ENCODE results near the gene TRAM2. TPM values are rescaled to one million over a fixed set of nuclear protein-coding genes. Genes with fewer than 3 reads are reported as not detected.

Gene TRAM2
- total and polyA plus RNA-seq, 9 of the 15 experiments (the other 6 are each of a cell fraction or from before 2014, with no cell fraction given) = 2.6 to 13.3 (median 8.9) TPM

DNA sequence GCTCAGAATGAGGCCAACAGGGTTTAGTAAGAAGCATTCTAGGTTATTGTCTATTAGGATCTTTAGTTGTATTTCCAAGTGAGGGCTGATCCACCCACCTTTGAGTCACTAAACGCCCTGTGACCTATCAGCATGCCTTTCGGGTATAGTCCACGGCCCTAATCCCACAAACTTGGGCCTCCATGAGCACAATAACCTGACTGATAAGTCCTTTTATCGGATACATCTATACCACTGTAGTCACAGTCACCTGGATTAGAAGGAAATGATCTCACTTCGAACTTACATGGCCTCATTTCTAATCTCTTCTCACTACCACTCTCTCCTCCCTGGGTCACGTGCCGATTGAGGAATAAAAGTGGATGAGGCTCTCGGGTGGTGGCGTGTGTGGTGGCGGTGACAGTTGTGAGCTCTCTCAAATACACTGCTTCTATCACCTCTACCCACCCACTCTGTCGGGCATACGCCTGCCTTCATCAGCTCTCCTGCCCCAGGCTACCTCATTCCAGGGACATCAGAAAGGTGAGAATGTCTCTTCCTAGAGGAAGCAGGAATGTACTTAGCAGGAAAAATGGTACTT lies 65.2 kb downstream of the TRAM2 start (continued):
- TF ChIP-seq, protein P1, sequence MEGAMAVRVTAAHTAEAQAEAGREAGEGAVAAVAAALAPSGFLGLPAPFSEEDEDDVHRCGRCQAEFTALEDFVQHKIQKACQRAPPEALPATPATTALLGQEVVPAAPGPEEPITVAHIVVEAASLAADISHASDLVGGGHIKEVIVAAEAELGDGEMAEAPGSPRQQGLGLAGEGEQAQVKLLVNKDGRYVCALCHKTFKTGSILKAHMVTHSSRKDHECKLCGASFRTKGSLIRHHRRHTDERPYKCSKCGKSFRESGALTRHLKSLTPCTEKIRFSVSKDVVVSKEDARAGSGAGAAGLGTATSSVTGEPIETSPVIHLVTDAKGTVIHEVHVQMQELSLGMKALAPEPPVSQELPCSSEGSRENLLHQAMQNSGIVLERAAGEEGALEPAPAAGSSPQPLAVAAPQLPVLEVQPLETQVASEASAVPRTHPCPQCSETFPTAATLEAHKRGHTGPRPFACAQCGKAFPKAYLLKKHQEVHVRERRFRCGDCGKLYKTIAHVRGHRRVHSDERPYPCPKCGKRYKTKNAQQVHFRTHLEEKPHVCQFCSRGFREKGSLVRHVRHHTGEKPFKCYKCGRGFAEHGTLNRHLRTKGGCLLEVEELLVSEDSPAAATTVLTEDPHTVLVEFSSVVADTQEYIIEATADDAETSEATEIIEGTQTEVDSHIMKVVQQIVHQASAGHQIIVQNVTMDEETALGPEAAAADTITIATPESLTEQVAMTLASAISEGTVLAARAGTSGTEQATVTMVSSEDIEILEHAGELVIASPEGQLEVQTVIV (CRISPR knock-in tag; IDR thresholded peaks at IDR 0.05; ENCODE audit: borderline replicate concordance) = no peak
- TF ChIP-seq MAFK (IDR thresholded peaks at IDR 0.05; ENCODE audit: low read length) (0 out of 2 replicates have a peak, but pooled peaks have one; percentile 2), ATF6 (CRISPR knock-in tag; IDR thresholded peaks at IDR 0.05) (no peak), NR1H2 (CRISPR knock-in tag; IDR thresholded peaks at IDR 0.05) (no peak), ZNF583 (CRISPR knock-in tag; IDR thresholded peaks at IDR 0.05) (no peak), PATZ1 (CRISPR knock-in tag; IDR thresholded peaks at IDR 0.05; ENCODE audit: borderline replicate concordance) (no peak), DIDO1 (tag; IDR thresholded peaks at IDR 0.05; ENCODE audit: low read depth) (peak; percentile 42; the same call in 1 of the 2 replicates), PHTF2 (CRISPR knock-in tag; IDR thresholded peaks at IDR 0.05) (no peak), CCAR2 (IDR thresholded peaks at IDR 0.05; ENCODE audit: low read depth, low read length) (no peak), RBM39 (optimal IDR thresholded peaks at IDR 0.05; ENCODE audit: low read depth, low read length) (no peak), ZNF79 (CRISPR knock-in tag; IDR thresholded peaks at IDR 0.05; ENCODE audit: low read depth) (no peak), ZNF695 (CRISPR knock-in tag; IDR thresholded peaks at IDR 0.05) (no peak), ELF4 (CRISPR knock-in tag; IDR thresholded peaks at IDR 0.05) (no peak), FOXK2 (conservative IDR thresholded peaks at IDR 0.05 in 1 of 2, IDR thresholded peaks at IDR 0.05 in 1 of 2; ENCODE audit: low read depth in 2 of 2) (no peak)
- TF ChIP-seq, protein P2, sequence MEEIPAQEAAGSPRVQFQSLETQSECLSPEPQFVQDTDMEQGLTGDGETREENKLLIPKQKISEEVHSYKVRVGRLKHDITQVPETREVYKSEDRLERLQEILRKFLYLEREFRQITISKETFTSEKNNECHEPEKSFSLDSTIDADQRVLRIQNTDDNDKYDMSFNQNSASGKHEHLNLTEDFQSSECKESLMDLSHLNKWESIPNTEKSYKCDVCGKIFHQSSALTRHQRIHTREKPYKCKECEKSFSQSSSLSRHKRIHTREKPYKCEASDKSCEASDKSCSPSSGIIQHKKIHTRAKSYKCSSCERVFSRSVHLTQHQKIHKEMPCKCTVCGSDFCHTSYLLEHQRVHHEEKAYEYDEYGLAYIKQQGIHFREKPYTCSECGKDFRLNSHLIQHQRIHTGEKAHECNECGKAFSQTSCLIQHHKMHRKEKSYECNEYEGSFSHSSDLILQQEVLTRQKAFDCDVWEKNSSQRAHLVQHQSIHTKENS (CRISPR knock-in tag; IDR thresholded peaks at IDR 0.05) = no peak
- TF ChIP-seq, protein P3, sequence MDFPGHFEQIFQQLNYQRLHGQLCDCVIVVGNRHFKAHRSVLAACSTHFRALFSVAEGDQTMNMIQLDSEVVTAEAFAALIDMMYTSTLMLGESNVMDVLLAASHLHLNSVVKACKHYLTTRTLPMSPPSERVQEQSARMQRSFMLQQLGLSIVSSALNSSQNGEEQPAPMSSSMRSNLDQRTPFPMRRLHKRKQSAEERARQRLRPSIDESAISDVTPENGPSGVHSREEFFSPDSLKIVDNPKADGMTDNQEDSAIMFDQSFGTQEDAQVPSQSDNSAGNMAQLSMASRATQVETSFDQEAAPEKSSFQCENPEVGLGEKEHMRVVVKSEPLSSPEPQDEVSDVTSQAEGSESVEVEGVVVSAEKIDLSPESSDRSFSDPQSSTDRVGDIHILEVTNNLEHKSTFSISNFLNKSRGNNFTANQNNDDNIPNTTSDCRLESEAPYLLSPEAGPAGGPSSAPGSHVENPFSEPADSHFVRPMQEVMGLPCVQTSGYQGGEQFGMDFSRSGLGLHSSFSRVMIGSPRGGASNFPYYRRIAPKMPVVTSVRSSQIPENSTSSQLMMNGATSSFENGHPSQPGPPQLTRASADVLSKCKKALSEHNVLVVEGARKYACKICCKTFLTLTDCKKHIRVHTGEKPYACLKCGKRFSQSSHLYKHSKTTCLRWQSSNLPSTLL (IDR thresholded peaks at IDR 0.05) = no peak
- TF ChIP-seq, protein P4, sequence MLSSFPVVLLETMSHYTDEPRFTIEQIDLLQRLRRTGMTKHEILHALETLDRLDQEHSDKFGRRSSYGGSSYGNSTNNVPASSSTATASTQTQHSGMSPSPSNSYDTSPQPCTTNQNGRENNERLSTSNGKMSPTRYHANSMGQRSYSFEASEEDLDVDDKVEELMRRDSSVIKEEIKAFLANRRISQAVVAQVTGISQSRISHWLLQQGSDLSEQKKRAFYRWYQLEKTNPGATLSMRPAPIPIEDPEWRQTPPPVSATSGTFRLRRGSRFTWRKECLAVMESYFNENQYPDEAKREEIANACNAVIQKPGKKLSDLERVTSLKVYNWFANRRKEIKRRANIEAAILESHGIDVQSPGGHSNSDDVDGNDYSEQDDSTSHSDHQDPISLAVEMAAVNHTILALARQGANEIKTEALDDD (IDR thresholded peaks at IDR 0.05) = peak; percentile 59; the same call in 1 of the 2 replicates
